Endothelial cell of umbilical vein (primary cell): Measurements from ENCODE around the gene LRCH1. TPM values are rescaled to one million over a fixed set of nuclear protein-coding genes. Genes with fewer than 3 reads are reported as not detected.

Experiments
- BruUV-seq: library from RNA; stranded (reverse); fragments of 400-500 nt; replicated peaks from 2 replicates; lab custom pipeline; 2021; lab: Mats Ljungman, UMichigan
- CTCF ChIA-PET: fragments of 300-600, 350-600 bp; sonication (Branson Sonifier 250); formaldehyde crosslinking; loops from one replicate; lab custom pipeline; 2021; ENCODE audit warnings: antibody characterized with exemption, inconsistent platforms; lab: Charles Lee
- POLR2A ChIA-PET: fragments of 300-600, 350-600 bp; sonication (Branson Sonifier 250); formaldehyde crosslinking; loops from one replicate; lab custom pipeline; 2021; ENCODE audit warnings: antibody characterized with exemption, inconsistent platforms; lab: Charles Lee
- DNase-seq: peaks from one replicate; pipeline ENCODE4 v3.0.0-alpha.2; 2011; ENCODE audit warnings: low read depth, low spot score
- FAIRE-seq: peaks from 2 replicates; lab custom pipeline; 2011; peaks lifted over from hg19 to GRCh38; lab: Jason Lieb, UNC
- H2AFZ ChIP-seq: 2 replicates; pipeline ENCODE4 v1.6.0; 2012; ENCODE audit warnings: low read depth, low read length, control low read depth, inconsistent platforms
- H3K27ac ChIP-seq: 2 replicates; pipeline ENCODE4 v1.5.1; 2011; ENCODE audit warnings: low read depth, mild to moderate bottlenecking, control low read depth, low read length, moderate library complexity; ENCODE audit not compliant: insufficient read depth
- H3K27me3 ChIP-seq, 2 experiments: 2 replicates each; pipeline versions ENCODE4 v1.6.0 to v1.6.1; 2011; ENCODE audit warnings: low read length in 2 of 2, mixed read lengths in 1 of 2; ENCODE audit not compliant: control insufficient read depth in 2 of 2, insufficient read depth in 2 of 2
- H3K36me3 ChIP-seq, 2 experiments: 2 replicates in 1 of 2; 3 replicates in 1 of 2; pipeline ENCODE4 v1.5.1; 2011; ENCODE audit warnings: low read length in 2 of 2, mild to moderate bottlenecking in 1 of 2, moderate library complexity in 1 of 2; ENCODE audit not compliant: control insufficient read depth in 2 of 2, insufficient read depth in 2 of 2; ENCODE audit errors: extremely low read depth in 1 of 2
- H3K4me1 ChIP-seq: 3 replicates; pipeline ENCODE4 v1.5.1; 2011; ENCODE audit warnings: mild to moderate bottlenecking, low read length; ENCODE audit not compliant: control insufficient read depth, insufficient read depth; ENCODE audit errors: extremely low read depth
- H3K4me2 ChIP-seq: 2 replicates; pipeline ENCODE4 v1.6.1; 2011; ENCODE audit warnings: low read length, control low read depth, mixed read lengths; ENCODE audit not compliant: insufficient read depth
- H3K4me3 ChIP-seq, 3 experiments: fragments of 200-600 bp in 1 of 3; sonication (generic), shearing (Covaris generic) in 1 of 3; replicated peaks in 1 of 3; 2 replicates each; pipeline ENCODE4 v1.5.1; 2011 to 2016; ENCODE audit warnings: control low read depth in 3 of 3, low read length in 3 of 3, mild to moderate bottlenecking in 2 of 3, inconsistent platforms in 1 of 3, low read depth in 1 of 3, moderate library complexity in 1 of 3; ENCODE audit not compliant: insufficient read depth in 1 of 3
- H3K79me2 ChIP-seq: 2 replicates; pipeline ENCODE4 v1.6.0; 2012; ENCODE audit warnings: low read length, inconsistent platforms; ENCODE audit not compliant: control insufficient read depth, insufficient read depth
- H3K9ac ChIP-seq: replicated peaks from 2 replicates; pipeline ENCODE3; 2011; ENCODE audit warnings: low read length, control low read depth; ENCODE audit not compliant: insufficient read depth; ENCODE audit errors: extremely low read depth
- H3K9me1 ChIP-seq: replicated peaks from 3 replicates; pipeline ENCODE4 v1.6.0; 2011; ENCODE audit warnings: mild to moderate bottlenecking, low read length; ENCODE audit not compliant: control insufficient read depth, insufficient read depth; ENCODE audit errors: extremely low read depth
- H3K9me3 ChIP-seq: replicated peaks from 2 replicates; pipeline ENCODE4 v1.5.1; 2012; ENCODE audit warnings: low read length, inconsistent platforms; ENCODE audit not compliant: control insufficient read depth, insufficient read depth
- H4K20me1 ChIP-seq: replicated peaks from 2 replicates; pipeline ENCODE3; 2011; ENCODE audit warnings: mild to moderate bottlenecking, low read length; ENCODE audit not compliant: control insufficient read depth, insufficient read depth; ENCODE audit errors: extremely low read depth
- CTCF ChIP-seq, 2 donors: IDR thresholded peaks; 1 replicate in 1 of 2; 2 replicates in 1 of 2; pipeline ENCODE4 v1.5.1; 2011; ENCODE audit warnings: low read length in 2 of 2, mild to moderate bottlenecking in 2 of 2, moderate library complexity in 2 of 2, control low read depth in 1 of 2, inconsistent platforms in 1 of 2, low read depth in 1 of 2; ENCODE audit not compliant: insufficient read depth in 1 of 2; ENCODE audit errors: extremely low read depth in 1 of 2
- FOS ChIP-seq: IDR thresholded peaks from 2 replicates; pipeline ENCODE4 v1.6.1; 2011; ENCODE audit warnings: mild to moderate bottlenecking, low read length, moderate library complexity, borderline replicate concordance; ENCODE audit not compliant: insufficient read depth
- GATA2 ChIP-seq: IDR thresholded peaks from 2 replicates; pipeline ENCODE4 v1.7.0; 2011; ENCODE audit warnings: low read depth, mild to moderate bottlenecking, moderate library complexity, mixed read lengths, low read length; ENCODE audit not compliant: insufficient read length, insufficient read depth
- JUN ChIP-seq: IDR thresholded peaks from 2 replicates; pipeline ENCODE4 v1.6.1; 2011; ENCODE audit warnings: borderline replicate concordance, low read depth; ENCODE audit not compliant: insufficient read length, insufficient read depth
- POLR2A ChIP-seq: IDR thresholded peaks from 2 replicates; pipeline ENCODE4 v1.6.1; 2012; ENCODE audit warnings: low read depth, mild to moderate bottlenecking, control low read depth, low read length
- POLR2AphosphoS5 ChIP-seq: IDR thresholded peaks from 2 replicates; pipeline ENCODE4 v1.6.1; 2012; ENCODE audit warnings: low read depth, mild to moderate bottlenecking, control low read depth, low read length, moderate library complexity; ENCODE audit not compliant: insufficient read depth
- dilution Hi-C: fragments of 300-500 bp; cut with MboI; formaldehyde crosslinking; loops from one replicate; pipeline ENCODE4 v1.15.0; 2019; ENCODE audit warnings: low sequenced_read_pairs; ENCODE audit not compliant: extremely low pct_ligation_motif_present
- intact Hi-C: fragments of 100-400 bp; cut with micrococcal nuclease; formaldehyde crosslinking; loops from one replicate; pipeline ENCODE4 v1.10.0; 2022
- polyA plus RNA-seq, 4 experiments: library from polyadenylated mRNA; depleted of rRNA in 3 of 4; stranded (reverse) in 3 of 4; unstranded in 1 of 4; fragments of >200 nt; gene quantifications; 2 replicates each; pipeline versions ENCODE4 v1.2.1 to v1.2.3, GENCODE V29; 2011 to 2012; ENCODE audit warnings: missing spikeins in 1 of 4
- total RNA-seq: library from RNA; stranded (reverse); gene quantifications from 2 replicates; pipeline ENCODE4 v1.2.3, GENCODE V29; 2021
- TF ChIP-seq, protein P1 (sequence below): IDR thresholded peaks from 2 replicates; pipeline ENCODE4 v1.6.1; 2011; ENCODE audit not compliant: insufficient read depth, insufficient read length

The LRCH1 gene
- total and polyA plus RNA-seq, 2 donors (not counting 3 experiments of a cell fraction or from before 2014, with no cell fraction given): 5.4 to 16.5 TPM

GRCh38 chr13:46598820-46599180, 45.8 kb downstream of the LRCH1 start:
- intact Hi-C loops: no loop called here
- FAIRE-seq (no peak), DNase-seq (no peak)
- peaks cover 4% of the 10 kb centered on the region for H4K20me1 ChIP-seq
- peaks cover 22% of the 10 kb centered on the region for H3K4me1 ChIP-seq
- no peaks in the 10 kb centered on the region for H3K27me3 ChIP-seq
- no peak overlapping the region for H2AFZ ChIP-seq
- H3K9me3 ChIP-seq: no peaks in the 10 kb centered on the region
- ChIA-PET POLR2A (no interaction called here), CTCF (no interaction called here)
- H3K79me2 ChIP-seq: peaks cover 19% of the 10 kb centered on the region
- no peaks in the 10 kb centered on the region for H3K36me3 ChIP-seq
- dilution Hi-C loops: no loop called here
- no peak overlapping the region for H3K4me3 ChIP-seq
- no peak for TF ChIP-seq GATA2
- no peak for TF ChIP-seq POLR2A
- TF ChIP-seq, protein P1, sequence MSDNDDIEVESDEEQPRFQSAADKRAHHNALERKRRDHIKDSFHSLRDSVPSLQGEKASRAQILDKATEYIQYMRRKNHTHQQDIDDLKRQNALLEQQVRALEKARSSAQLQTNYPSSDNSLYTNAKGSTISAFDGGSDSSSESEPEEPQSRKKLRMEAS: no peak
- no peak for TF ChIP-seq FOS
- TF ChIP-seq JUN: no peak
- TF ChIP-seq CTCF (IDR thresholded peaks at IDR 0.05; ENCODE audit: extremely low read depth in 1 of 2, insufficient read depth in 1 of 2, low read depth in 1 of 2, low read length in 2 of 2): no peak
- TF ChIP-seq POLR2AphosphoS5: no peak
- no TSS peak for BruUV-seq
- no peak overlapping the region for H3K27ac ChIP-seq
- H3K4me2 ChIP-seq: no peak overlapping the region
- no peak overlapping the region for H3K9ac ChIP-seq
- H3K9me1 ChIP-seq: no peaks in the 10 kb centered on the region
